IgD-negative memory B cell (primary cell): Measurements from ENCODE around the gene LRRC1. TPM values are rescaled to one million over a fixed set of nuclear protein-coding genes. Genes with fewer than 3 reads are reported as not detected.

ENCODE experiments used
- H3K27ac Mint-ChIP-seq, 3 donors: one replicate each; pipeline ENCODE4 v1.8.0; 2020 to 2022; ENCODE audit warnings: mild to moderate bottlenecking in 3 of 3, mixed read lengths in 3 of 3, moderate library complexity in 1 of 3
- H3K27me3 Mint-ChIP-seq: one replicate; pipeline ENCODE4 v1.8.0; 2021; ENCODE audit warnings: mixed read lengths
- H3K36me3 Mint-ChIP-seq: one replicate; pipeline ENCODE4 v1.8.0; 2020; ENCODE audit warnings: mild to moderate bottlenecking, mixed read lengths
- H3K4me1 Mint-ChIP-seq, 3 donors: one replicate each; pipeline ENCODE4 v1.8.0; 2020 to 2022; ENCODE audit warnings: mixed read lengths in 3 of 3, mild to moderate bottlenecking in 1 of 3
- H3K4me3 Mint-ChIP-seq, 4 donors: one replicate each; pipeline ENCODE4 v1.8.0; 2020 to 2022; ENCODE audit warnings: mild to moderate bottlenecking in 4 of 4, mixed read lengths in 4 of 4, moderate library complexity in 3 of 4
- H3K9me3 Mint-ChIP-seq, 3 donors: one replicate each; pipeline ENCODE4 v1.8.0; 2020 to 2021; ENCODE audit warnings: mixed read lengths in 3 of 3, mild to moderate bottlenecking in 1 of 3
- polyA plus RNA-seq: library from polyadenylated mRNA; unstranded; fragments of 300-500 nt; fragmentation: Illumina TruSeq; gene quantifications from one replicate; pipeline ENCODE4 v1.2.3, GENCODE V29; 2021

LRRC1 gene
- polyA plus RNA-seq, 1 donor from 2014 or later: 5.0 TPM

DNA sequence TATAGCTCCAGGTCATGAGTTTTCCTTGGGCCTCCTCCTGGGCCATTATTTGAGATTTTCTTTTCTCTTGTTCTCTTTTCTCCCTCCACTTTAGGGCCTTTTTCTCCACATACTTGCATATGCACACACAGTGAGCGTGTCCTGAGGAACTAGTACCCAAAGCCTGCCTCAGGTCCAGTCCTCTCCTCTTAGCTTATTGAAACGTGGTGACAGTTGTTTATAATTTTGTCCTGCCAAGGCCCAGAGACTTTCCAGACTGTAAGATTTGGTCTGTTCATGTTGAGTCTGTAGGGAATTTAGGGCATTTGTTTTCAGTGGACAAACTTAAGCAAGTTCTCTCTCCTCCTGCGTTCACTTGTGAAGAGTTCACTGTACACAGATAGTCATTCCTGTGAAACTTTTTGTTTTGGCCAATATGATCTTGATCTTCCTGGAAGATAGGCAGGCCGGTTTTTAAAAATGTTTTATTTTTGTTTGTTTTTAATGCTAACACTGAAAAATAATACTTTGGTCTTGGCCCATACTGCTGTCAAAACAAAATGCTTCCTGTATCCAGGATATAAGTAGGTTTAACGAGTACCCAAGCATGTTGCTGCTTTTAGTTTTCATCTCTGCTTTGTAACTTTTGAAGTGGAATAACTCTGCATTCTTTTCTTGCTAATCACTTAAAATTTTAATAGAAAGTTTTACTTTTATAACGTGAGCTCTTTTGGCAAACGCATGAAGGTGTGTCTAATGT is 20.7 kb downstream of the LRRC1 start:
- Mint-ChIP-seq H3K27me3 (no peaks in the 10 kb centered on the region), H3K36me3 (no peaks in the 10 kb centered on the region)

DNA sequence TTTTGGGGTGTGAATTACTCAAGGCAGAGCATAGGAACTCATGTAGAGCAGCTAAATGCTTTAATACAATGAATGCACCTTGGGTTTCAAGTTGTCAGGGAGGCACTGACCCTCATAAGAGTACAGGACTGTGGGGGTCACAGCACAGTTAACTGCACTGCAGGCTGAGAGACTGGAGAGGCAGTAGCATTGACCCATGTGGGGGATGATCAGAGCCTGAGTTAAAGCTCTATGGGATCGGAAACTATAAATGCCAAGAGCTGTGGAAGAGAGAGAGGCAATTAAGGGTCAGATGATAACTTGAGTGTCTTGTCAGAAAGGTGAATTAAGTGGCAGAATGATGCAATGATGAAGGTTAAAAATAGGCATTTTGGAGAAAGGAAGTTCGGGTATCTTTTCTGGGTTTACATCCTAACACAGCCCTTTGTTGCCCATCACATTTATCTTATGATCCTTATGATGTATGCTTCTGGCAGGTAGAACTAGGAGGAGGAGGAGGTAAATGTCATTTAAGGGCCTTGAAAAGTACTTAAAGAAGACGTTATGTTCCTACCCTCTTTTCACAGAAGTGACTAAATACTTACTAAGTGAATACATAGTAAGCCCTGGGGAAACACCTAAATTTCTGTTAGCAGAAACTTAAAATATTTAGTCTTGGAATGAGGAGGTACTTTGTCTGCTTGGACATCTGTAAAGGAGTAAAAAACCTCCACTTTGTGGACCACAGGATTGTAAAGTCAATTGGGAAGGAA is 24.2 kb downstream of the LRRC1 start:
- no peaks in the 10 kb centered on the region for H3K9me3 Mint-ChIP-seq
- no peaks in the 10 kb centered on the region for H3K27me3 Mint-ChIP-seq
- H3K4me3 Mint-ChIP-seq: no peak overlapping the region
- H3K27ac Mint-ChIP-seq: no peak overlapping the region
- peaks cover 5 to 10% (median 6%) of the 10 kb centered on the region in 3 donors for H3K4me1 Mint-ChIP-seq
- peaks cover 2% of the 10 kb centered on the region for H3K36me3 Mint-ChIP-seq

More for the DNA sequence above, 20.7 kb downstream of the LRRC1 start:
- no peaks in the 10 kb centered on the region for H3K9me3 Mint-ChIP-seq
- H3K27ac Mint-ChIP-seq: no peak overlapping the region
- H3K4me3 Mint-ChIP-seq: no peak overlapping the region
- H3K4me1 Mint-ChIP-seq: peaks cover 4 to 22% (median 9%) of the 10 kb centered on the region in 3 donors

GRCh38 chr6:53822401-53823125 is 27.8 kb downstream of the LRRC1 start:
- H3K9me3 Mint-ChIP-seq: no peaks in the 10 kb centered on the region
- H3K36me3 Mint-ChIP-seq: peaks cover 3% of the 10 kb centered on the region
- peaks cover 12 to 30% (median 15%) of the 10 kb centered on the region in 3 donors for H3K4me1 Mint-ChIP-seq
- no peaks in the 10 kb centered on the region for H3K27me3 Mint-ChIP-seq
- no peak overlapping the region for H3K27ac Mint-ChIP-seq
- H3K4me3 Mint-ChIP-seq: no peak overlapping the region

DNA sequence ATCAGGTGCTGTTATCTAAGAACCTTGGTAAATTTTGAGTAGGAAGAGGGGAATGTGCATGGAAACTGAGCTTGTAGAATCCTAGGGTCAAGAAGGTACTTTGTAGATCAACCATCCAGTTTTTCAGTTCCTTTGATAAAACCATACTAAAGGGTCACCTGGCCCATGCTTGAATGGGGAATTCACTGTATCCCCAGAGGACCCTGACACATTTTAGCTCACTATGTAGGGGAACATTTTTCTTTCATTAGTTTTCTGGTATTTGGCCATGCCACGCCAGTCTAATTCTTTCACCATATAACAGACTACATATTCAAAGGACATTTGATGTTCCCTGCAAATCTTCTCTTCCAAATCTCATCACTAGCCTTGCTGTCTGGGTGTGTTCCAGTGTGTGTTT is 29.9 kb downstream of the LRRC1 start:
- Mint-ChIP-seq H3K27me3 (no peaks in the 10 kb centered on the region), H3K36me3 (peaks cover 3% of the 10 kb centered on the region), H3K27ac (peak overlapping the region in 1 of 3 donors; percentile 73), H3K4me3 (peak overlapping the region in 1 of 4 donors; percentile 43), H3K9me3 (no peaks in the 10 kb centered on the region), H3K4me1 (peaks cover 10 to 36% (median 13%) of the 10 kb centered on the region in 3 donors)

DNA sequence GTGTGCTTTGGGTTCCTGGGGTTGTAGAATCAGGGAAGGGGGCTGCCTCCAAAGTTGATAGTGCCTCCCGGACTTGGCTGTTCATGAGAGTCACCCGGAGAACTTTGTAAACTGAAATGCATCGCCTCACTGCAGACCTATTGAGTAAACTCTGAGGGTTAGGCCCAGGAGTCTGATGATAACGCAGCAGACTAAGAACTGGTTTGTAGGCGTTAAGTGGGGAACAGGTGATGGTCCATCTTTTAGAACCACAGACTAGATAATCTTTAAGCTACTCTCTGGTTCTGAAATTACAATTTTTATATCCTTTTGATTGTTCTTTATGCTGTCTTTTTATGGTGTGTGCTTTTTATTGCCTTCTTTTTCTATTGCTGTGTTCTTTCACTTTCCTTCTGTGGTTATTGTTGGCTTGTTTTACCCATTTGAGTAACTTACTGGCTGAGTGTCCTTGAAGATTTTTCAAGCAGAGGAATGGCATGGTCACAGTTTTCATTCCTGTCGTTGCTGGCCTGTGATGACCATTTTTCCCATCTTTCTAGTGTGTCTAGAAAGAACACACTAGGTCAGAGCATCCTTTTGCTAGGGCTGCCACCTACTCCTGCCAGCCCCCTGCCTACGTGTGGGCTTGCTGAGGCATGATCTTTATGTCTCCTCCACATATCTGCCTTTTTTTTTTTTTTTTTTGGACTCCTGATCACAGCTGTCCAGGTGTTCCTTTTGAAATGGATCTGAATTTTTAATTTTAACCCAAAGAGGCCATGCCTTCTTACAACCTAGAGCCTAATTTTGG is 30.9 kb downstream of the LRRC1 start:
- Mint-ChIP-seq H3K4me3 (peak overlapping the region in 1 of 4 donors; percentile 49), H3K27me3 (no peaks in the 10 kb centered on the region), H3K4me1 (peaks cover 12 to 36% (median 13%) of the 10 kb centered on the region in 3 donors), H3K36me3 (peaks cover 3% of the 10 kb centered on the region), H3K9me3 (no peaks in the 10 kb centered on the region), H3K27ac (peak overlapping the region in 1 of 3 donors; percentile 73)

- peaks cover 1% of the 10 kb centered on the region for H3K36me3 Mint-ChIP-seq
- no peak overlapping the region for H3K4me3 Mint-ChIP-seq
- H3K27ac Mint-ChIP-seq: no peak overlapping the region
- no peaks in the 10 kb centered on the region for H3K9me3 Mint-ChIP-seq
- H3K27me3 Mint-ChIP-seq: no peaks in the 10 kb centered on the region
- peaks cover 12 to 31% (median 13%) of the 10 kb centered on the region in 3 donors for H3K4me1 Mint-ChIP-seq
These were observed 32.7 kb downstream of the LRRC1 start for GRCh38 chr6:53827531-53827930.

DNA sequence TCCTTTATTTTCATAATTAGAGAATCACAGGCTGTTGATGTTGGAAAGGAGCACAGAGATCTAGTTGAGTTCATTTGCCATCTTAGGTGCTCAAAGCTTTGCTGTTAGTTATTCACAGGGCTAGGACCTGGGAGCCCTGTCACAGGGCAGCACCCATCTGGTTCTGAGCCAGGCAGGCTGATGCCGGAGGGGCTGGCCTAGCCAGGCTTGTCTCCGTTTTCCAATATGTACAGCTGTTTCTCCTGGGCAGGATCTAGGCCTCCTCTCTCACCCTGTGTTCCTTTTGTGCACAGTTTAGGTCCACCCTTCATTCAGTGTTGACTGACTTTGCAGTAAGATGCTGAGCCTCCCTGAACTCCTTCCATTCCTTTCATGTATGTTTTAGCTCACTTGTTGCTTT is 33.4 kb downstream of the LRRC1 start:
- Mint-ChIP-seq H3K27me3 (no peaks in the 10 kb centered on the region), H3K27ac (no peak overlapping the region), H3K36me3 (peaks cover 1% of the 10 kb centered on the region), H3K9me3 (no peaks in the 10 kb centered on the region), H3K4me3 (no peak overlapping the region), H3K4me1 (peaks cover 12 to 30% (median 13%) of the 10 kb centered on the region in 3 donors)

DNA sequence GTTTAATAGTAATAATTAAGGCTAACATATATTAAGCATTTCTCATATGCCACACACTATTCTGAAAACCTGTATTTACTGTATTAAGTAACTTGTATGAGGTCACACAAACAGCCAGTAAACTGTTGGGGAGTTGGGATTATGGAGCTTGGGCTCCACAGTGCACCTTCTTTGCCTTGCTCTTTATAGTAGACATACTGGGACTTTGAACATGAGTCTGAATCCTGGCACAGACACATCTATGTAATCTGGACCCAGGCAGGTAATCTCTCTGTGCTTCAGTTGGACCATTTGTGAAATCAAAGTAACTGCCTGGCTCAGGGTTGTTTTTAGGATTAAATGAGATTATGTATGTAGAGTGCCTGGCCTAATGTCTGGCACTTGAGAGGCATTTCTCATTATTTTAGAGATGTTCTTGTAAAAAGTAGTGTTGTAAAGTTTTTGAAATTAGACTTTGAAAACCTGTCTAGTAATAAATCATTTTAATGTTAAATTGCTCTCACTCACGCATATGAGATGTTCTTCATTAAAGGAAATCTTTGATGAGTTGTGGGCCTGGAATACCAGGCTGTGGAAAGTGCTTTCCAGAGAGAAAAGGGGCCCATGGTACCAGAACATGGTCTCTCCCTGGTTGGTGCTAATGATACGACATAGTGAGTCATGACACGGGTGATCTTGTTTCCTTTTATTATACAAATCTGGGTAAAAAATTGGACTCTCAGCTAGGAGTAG is 34.3 kb downstream of the LRRC1 start:
- H3K9me3 Mint-ChIP-seq: no peaks in the 10 kb centered on the region
- no peak overlapping the region for H3K4me3 Mint-ChIP-seq
- H3K27ac Mint-ChIP-seq: no peak overlapping the region
- peaks cover 1% of the 10 kb centered on the region for H3K36me3 Mint-ChIP-seq
- H3K27me3 Mint-ChIP-seq: no peaks in the 10 kb centered on the region
- peaks cover 12 to 26% (median 13%) of the 10 kb centered on the region in 3 donors for H3K4me1 Mint-ChIP-seq

- H3K4me3 Mint-ChIP-seq: no peak overlapping the region
- H3K9me3 Mint-ChIP-seq: no peaks in the 10 kb centered on the region
- peaks cover 1% of the 10 kb centered on the region for H3K36me3 Mint-ChIP-seq
- no peaks in the 10 kb centered on the region for H3K27me3 Mint-ChIP-seq
- H3K27ac Mint-ChIP-seq: peak overlapping the region in 1 of 3 donors; percentile 67
- H3K4me1 Mint-ChIP-seq: peaks cover 9 to 21% (median 10%) of the 10 kb centered on the region in 3 donors
These were observed 35.0 kb downstream of the LRRC1 start for GRCh38 chr6:53829698-53830221.

GRCh38 chr6:53830366-53830765 is 35.6 kb downstream of the LRRC1 start:
- Mint-ChIP-seq H3K4me3 (no peak overlapping the region), H3K9me3 (no peaks in the 10 kb centered on the region), H3K36me3 (peaks cover 1% of the 10 kb centered on the region), H3K27ac (no peak overlapping the region), H3K4me1 (peaks cover 5 to 17% (median 6%) of the 10 kb centered on the region in 3 donors), H3K27me3 (no peaks in the 10 kb centered on the region)

- Mint-ChIP-seq H3K4me3 (no peak overlapping the region), H3K36me3 (no peaks in the 10 kb centered on the region), H3K27me3 (no peaks in the 10 kb centered on the region), H3K9me3 (peaks cover 0 to 1% (median 0%) of the 10 kb centered on the region in 3 donors), H3K4me1 (peaks cover 3 to 17% (median 4%) of the 10 kb centered on the region in 3 donors), H3K27ac (no peak overlapping the region)
These were observed 36.5 kb downstream of the LRRC1 start for GRCh38 chr6:53831081-53831869.

DNA sequence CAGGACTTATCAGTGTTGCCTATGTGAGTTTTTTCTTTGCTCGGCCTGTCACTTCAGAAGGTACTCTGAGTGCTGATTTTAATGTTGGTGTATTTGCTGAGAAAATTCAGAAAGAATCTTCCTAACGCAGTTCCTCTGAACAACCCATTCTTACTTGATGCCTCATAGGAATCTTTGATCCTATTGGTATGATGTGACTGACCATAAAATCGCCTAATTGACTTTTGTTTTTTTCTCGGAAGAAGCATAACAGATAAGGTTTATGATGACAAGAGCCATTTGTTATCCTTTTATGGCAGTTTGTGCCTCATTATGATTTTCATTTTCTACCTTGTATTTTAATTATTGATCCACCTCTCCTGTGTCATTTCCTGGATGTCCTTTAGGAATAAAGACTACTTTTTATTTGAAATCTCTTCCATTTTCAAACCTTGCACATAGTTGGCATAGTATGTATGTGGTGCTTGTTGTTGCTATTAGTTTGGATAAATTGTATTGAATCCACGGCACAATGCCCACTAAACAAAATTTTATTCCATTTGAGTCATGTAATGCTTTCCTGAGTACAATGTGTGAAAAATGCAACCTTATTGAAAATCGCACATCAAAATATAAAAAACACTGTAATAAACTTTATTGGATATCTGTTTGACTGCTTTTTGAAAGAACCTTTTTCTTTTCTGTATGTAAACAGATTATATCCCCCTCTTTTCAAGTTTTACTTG is 37.3 kb downstream of the LRRC1 start:
- peaks cover 0 to 1% (median 0%) of the 10 kb centered on the region in 3 donors for H3K9me3 Mint-ChIP-seq
- H3K4me1 Mint-ChIP-seq: peaks cover 3 to 10% (median 4%) of the 10 kb centered on the region in 3 donors
- H3K36me3 Mint-ChIP-seq: no peaks in the 10 kb centered on the region
- no peak overlapping the region for H3K4me3 Mint-ChIP-seq
- no peaks in the 10 kb centered on the region for H3K27me3 Mint-ChIP-seq
- no peak overlapping the region for H3K27ac Mint-ChIP-seq
